DOHH2 (cell line): ENCODE results near the gene ZSCAN5A.
A peak's percentile ranks its signal among the peaks of the same experiment; 100 is the strongest.
"Not testable (repeated sequence)": the region's sequence is repeated elsewhere in the genome, so short reads cannot be mapped to it uniquely, and the experiment has no call there.

Experiments
- H3F3A ChIP-seq: fragments of 200-600 bp; sonication (generic), shearing (Covaris generic); 2 replicates; pipeline ENCODE4 v1.6.0; 2016; ENCODE audit warnings: antibody characterized with exemption, mild to moderate bottlenecking; ENCODE audit not compliant: control insufficient read depth, insufficient read depth
- H3K27ac ChIP-seq: fragments of 200-600 bp; sonication (generic); 2 replicates; pipeline ENCODE4 v1.5.1; 2014; ENCODE audit warnings: low read depth, mild to moderate bottlenecking, low read length, moderate library complexity
- H3K27me3 ChIP-seq: fragments of 200-600 bp; sonication (generic); 2 replicates; pipeline ENCODE4 v1.6.1; 2014; ENCODE audit warnings: mild to moderate bottlenecking, low read length, mixed read lengths; ENCODE audit not compliant: control insufficient read depth
- H3K36me3 ChIP-seq: fragments of 200-600 bp; sonication (generic); 2 replicates; pipeline ENCODE4 v1.6.1; 2014; ENCODE audit warnings: mild to moderate bottlenecking, low read length, moderate library complexity, mixed read lengths; ENCODE audit not compliant: control insufficient read depth
- H3K4me1 ChIP-seq: fragments of 200-600 bp; sonication (generic); 2 replicates; pipeline ENCODE4 v1.6.1; 2014; ENCODE audit warnings: mild to moderate bottlenecking, low read length, mixed read lengths; ENCODE audit not compliant: control insufficient read depth
- H3K4me2 ChIP-seq: fragments of 200-600 bp; sonication (generic); 2 replicates; pipeline ENCODE4 v1.6.0; 2014; ENCODE audit warnings: mild to moderate bottlenecking, low read length, moderate library complexity
- H3K4me3 ChIP-seq: fragments of 200-600 bp; sonication (generic); 2 replicates; pipeline ENCODE4 v1.5.1; 2014; ENCODE audit warnings: mild to moderate bottlenecking, low read length, mixed read lengths
- H3K79me2 ChIP-seq: fragments of 200-600 bp; sonication (generic); 2 replicates; pipeline ENCODE4 v1.6.1; 2014; ENCODE audit warnings: mild to moderate bottlenecking, low read length, mixed read lengths; ENCODE audit not compliant: control insufficient read depth
- H3K9me2 ChIP-seq: fragments of 200-600 bp; sonication (generic); replicated peaks from 2 replicates; pipeline ENCODE4 v1.6.1; 2014; ENCODE audit warnings: mild to moderate bottlenecking, low read length, mixed read lengths; ENCODE audit not compliant: control insufficient read depth
- H3K9me3 ChIP-seq: fragments of 200-600 bp; sonication (generic); 2 replicates; pipeline ENCODE4 v1.6.1; 2014; ENCODE audit warnings: antibody characterized with exemption, low read length, mixed read lengths; ENCODE audit not compliant: control insufficient read depth, insufficient read depth
- H4K20me1 ChIP-seq: fragments of 200-600 bp; sonication (generic); 2 replicates; pipeline ENCODE4 v1.6.0; 2014; ENCODE audit warnings: low read depth, mild to moderate bottlenecking, antibody characterized with exemption, low read length, moderate library complexity; ENCODE audit not compliant: control insufficient read depth, insufficient read depth
- CTCF ChIP-seq: fragments of 200-600 bp; sonication (generic); IDR thresholded peaks from one replicate; pipeline ENCODE4 v1.5.1; 2014; ENCODE audit warnings: antibody characterized with exemption, mild to moderate bottlenecking, low read depth, low read length; ENCODE audit not compliant: poor library complexity, severe bottlenecking
- EZH2phosphoT487 ChIP-seq: fragments of 200-600 bp; sonication (generic); IDR thresholded peaks from 2 replicates; pipeline ENCODE4 v1.6.1; 2017; ENCODE audit warnings: borderline replicate concordance, mild to moderate bottlenecking, antibody characterized with exemption, low read length, moderate library complexity, mixed read lengths

ZSCAN5A gene

GRCh38 chr19:56252699-56253422, 61.8 kb downstream of the ZSCAN5A start:
- Histone ChIP-seq H3K4me3 (0 out of 2 replicates have a peak overlapping the region, but pooled peaks have one; percentile 19), H3K79me2 (no peaks in the 10 kb centered on the region), H4K20me1 (no peaks in the 10 kb centered on the region), H3K27me3 (no peaks in the 10 kb centered on the region), H3K4me1 (peaks cover 3% of the 10 kb centered on the region), H3K36me3 (no peaks in the 10 kb centered on the region), H3F3A (no peaks in the 10 kb centered on the region), H3K9me3 (peaks cover 8% of the 10 kb centered on the region), H3K4me2 (0 out of 2 replicates have a peak overlapping the region, but pooled peaks have one; percentile 22), H3K9me2 (no peaks in the 10 kb centered on the region), H3K27ac (no peak overlapping the region)
- no peak for TF ChIP-seq EZH2phosphoT487
- peak; percentile 92 for TF ChIP-seq CTCF

- not testable (repeated sequence) for H3K9me3 ChIP-seq, H4K20me1 ChIP-seq, H3K36me3 ChIP-seq, H3K27me3 ChIP-seq, H3K27ac ChIP-seq, H3K4me3 ChIP-seq, H3K9me2 ChIP-seq, H3K79me2 ChIP-seq, H3K4me1 ChIP-seq, H3F3A ChIP-seq, H3K4me2 ChIP-seq
These were observed 65.8 kb downstream of the ZSCAN5A start for GRCh38 chr19:56248736-56249338.

GRCh38 chr19:56245764-56246163, 68.9 kb downstream of the ZSCAN5A start:
- H3K27me3 ChIP-seq, H3K4me1 ChIP-seq, H3K9me2 ChIP-seq, H3K36me3 ChIP-seq, H4K20me1 ChIP-seq, H3K4me3 ChIP-seq, H3K9me3 ChIP-seq, H3F3A ChIP-seq, H3K4me2 ChIP-seq, H3K27ac ChIP-seq, H3K79me2 ChIP-seq: not testable (repeated sequence)

GRCh38 chr19:56245121-56245740, 69.4 kb downstream of the ZSCAN5A start:
- Histone ChIP-seq H3F3A (no peaks in the 10 kb centered on the region), H3K27ac (no peak overlapping the region), H3K9me2 (no peaks in the 10 kb centered on the region), H4K20me1 (no peaks in the 10 kb centered on the region), H3K36me3 (no peaks in the 10 kb centered on the region), H3K79me2 (no peaks in the 10 kb centered on the region), H3K4me1 (no peaks in the 10 kb centered on the region), H3K27me3 (no peaks in the 10 kb centered on the region), H3K9me3 (no peaks in the 10 kb centered on the region), H3K4me2 (no peak overlapping the region), H3K4me3 (no peak overlapping the region)
- TF ChIP-seq EZH2phosphoT487 (no peak), CTCF (no peak)
